Esophagus squamous epithelium (tissue), 5 donors: ENCODE results near the gene PTAR1. TPM values are rescaled to one million over a fixed set of nuclear protein-coding genes. Genes with fewer than 3 reads are reported as not detected.

Experiments
- DNase-seq: peaks from one replicate; lab custom pipeline; 2025; lab: John Stamatoyannopoulos, UW
- H3K27ac ChIP-seq, 4 donors: fragments of 200-600 bp; sonication (generic); one replicate each; pipeline ENCODE4 v1.5.1; 2016 to 2019; ENCODE audit warnings: mild to moderate bottlenecking in 1 of 4
- H3K27me3 ChIP-seq, 4 donors: fragments of 200-600 bp; sonication (generic); 1 replicate in 3 of 4; 2 replicates in 1 of 4; pipeline versions ENCODE4 v1.5.1 to v1.6.0; 2017 to 2021; ENCODE audit warnings: antibody characterized with exemption in 1 of 4
- H3K36me3 ChIP-seq, 3 donors: fragments of 200-600 bp; sonication (generic); one replicate each; pipeline ENCODE4 v1.5.1; 2016 to 2019
- H3K4me1 ChIP-seq, 3 donors: fragments of 200-600 bp; sonication (generic); one replicate each; pipeline ENCODE4 v1.5.1; 2017 to 2019
- H3K4me3 ChIP-seq, 4 donors: fragments of 200-600 bp; sonication (generic); 1 replicate in 3 of 4; 2 replicates in 1 of 4; pipeline ENCODE4 v1.5.1; 2016 to 2019; ENCODE audit warnings: mild to moderate bottlenecking in 2 of 4, moderate library complexity in 1 of 4
- H3K9me3 ChIP-seq, 3 donors: fragments of 200-600 bp; sonication (generic); one replicate each; pipeline ENCODE4 v1.5.1; 2016 to 2019
- POLR2A ChIP-seq, 4 donors: fragments of 450-650 bp; IDR thresholded peaks; one replicate each; pipeline ENCODE4 v1.6.1; 2017; ENCODE audit warnings: antibody characterized with exemption in 4 of 4, mild to moderate bottlenecking in 4 of 4, moderate library complexity in 3 of 4
- WGBS, 2 donors: methylation state at CpG; one replicate each; pipeline ENCODE4 v1.1.5; 2018; 5-methylcytosine and 5-hydroxymethylcytosine counted together
- intact Hi-C: fragments of 100-400 bp; cut with DNase I; formaldehyde crosslinking; loops from one replicate; pipeline ENCODE4 v1.15.0; 2022
- total RNA-seq, 4 donors: library from RNA; depleted of rRNA; stranded (reverse); fragments of >200 nt; gene quantifications; one replicate each; pipeline ENCODE4 v1.1.0, GENCODE V29; 2016
- TF ChIP-seq, protein P1 (sequence below), 6 experiments: fragments of 450-650 bp in 4 of 6; fragments of 200-600 bp in 2 of 6; sonication (generic) in 2 of 6; IDR thresholded peaks; one replicate each; pipeline ENCODE4 v1.5.1; 2016 to 2019; ENCODE audit warnings: antibody characterized with exemption in 6 of 6, mild to moderate bottlenecking in 4 of 6, moderate library complexity in 4 of 6
- donor health status: DM: yes; HTN: yes; CAD: no.

Gene PTAR1
- total RNA-seq, 4 donors from 2014 or later: 19.8 to 68.3 (median 33.8) TPM

DNA sequence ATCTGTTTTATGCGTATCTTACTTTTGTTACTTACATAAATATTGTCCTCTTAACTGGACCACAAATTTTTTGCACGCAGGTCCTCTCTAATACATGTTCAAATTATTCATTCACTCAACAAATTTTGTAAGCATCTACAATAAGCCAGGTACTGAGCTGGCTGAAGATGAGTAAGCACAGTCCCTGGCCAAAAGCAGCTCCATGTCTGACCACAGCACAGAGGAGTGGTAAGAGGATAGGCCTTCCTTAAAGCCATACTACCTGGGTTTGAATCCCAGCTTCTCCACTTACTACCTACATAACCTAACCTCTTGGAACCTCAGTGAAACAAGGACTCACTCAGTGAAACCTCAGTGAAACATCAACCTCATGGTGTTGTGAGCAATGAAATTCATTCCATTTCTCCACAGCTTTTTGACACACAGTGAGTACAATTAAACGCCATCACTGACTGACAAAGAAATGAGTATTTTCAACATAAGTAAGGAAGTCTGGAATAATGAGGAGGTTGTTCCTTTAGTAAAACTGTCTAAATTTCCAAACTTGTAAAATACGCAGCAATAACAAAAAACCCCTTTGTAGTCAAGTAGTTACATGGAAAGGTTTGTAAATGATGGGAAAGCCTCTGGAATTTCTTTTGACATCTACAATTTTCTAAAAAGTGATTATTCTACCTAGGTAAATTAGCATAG is 15.0 kb downstream of the PTAR1 start:
- intact Hi-C loops: loop anchor here (10.0 kb wide), 1 partner anchor 70 kb away; the partner anchor contains the start of gene APBA1
- WGBS, 2 donors: 94 to 99% methylated on average over 4 of the region's 4 CpGs
- Histone ChIP-seq H3K4me1 (no peaks in the 10 kb centered on the region), H3K4me3 (no peak overlapping the region), H3K27ac (no peak overlapping the region), H3K36me3 (peaks cover 4 to 71% (median 6%) of the 10 kb centered on the region in 3 donors), H3K27me3 (no peaks in the 10 kb centered on the region), H3K9me3 (no peaks in the 10 kb centered on the region)
- TF ChIP-seq, protein P1, sequence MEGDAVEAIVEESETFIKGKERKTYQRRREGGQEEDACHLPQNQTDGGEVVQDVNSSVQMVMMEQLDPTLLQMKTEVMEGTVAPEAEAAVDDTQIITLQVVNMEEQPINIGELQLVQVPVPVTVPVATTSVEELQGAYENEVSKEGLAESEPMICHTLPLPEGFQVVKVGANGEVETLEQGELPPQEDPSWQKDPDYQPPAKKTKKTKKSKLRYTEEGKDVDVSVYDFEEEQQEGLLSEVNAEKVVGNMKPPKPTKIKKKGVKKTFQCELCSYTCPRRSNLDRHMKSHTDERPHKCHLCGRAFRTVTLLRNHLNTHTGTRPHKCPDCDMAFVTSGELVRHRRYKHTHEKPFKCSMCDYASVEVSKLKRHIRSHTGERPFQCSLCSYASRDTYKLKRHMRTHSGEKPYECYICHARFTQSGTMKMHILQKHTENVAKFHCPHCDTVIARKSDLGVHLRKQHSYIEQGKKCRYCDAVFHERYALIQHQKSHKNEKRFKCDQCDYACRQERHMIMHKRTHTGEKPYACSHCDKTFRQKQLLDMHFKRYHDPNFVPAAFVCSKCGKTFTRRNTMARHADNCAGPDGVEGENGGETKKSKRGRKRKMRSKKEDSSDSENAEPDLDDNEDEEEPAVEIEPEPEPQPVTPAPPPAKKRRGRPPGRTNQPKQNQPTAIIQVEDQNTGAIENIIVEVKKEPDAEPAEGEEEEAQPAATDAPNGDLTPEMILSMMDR (IDR thresholded peaks at IDR 0.05): no peak
- no peak for TF ChIP-seq POLR2A (IDR thresholded peaks at IDR 0.05)
- no peak for DNase-seq

DNA sequence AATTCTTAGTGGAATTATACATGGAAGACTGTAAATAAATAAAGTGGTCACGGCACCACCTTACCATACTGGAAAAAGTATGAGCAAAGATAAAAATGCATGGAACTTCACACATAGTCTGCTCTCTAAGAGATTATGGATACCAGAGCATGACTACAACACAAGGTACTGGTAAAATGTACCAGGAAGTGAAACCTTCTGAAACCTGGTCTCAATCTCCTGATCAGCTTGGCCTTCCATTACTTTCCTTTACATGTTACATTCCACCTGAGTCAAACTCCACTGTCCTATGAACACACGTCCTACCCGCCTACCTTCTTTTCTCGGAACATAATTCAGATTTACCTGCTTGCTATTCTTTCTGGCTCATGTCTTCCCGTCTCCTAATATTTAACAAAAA is 15.9 kb downstream of the PTAR1 start:
- TF ChIP-seq, protein P1 (IDR thresholded peaks at IDR 0.05): no peak
- no peak for TF ChIP-seq POLR2A (IDR thresholded peaks at IDR 0.05)
- Histone ChIP-seq H3K4me1 (no peaks in the 10 kb centered on the region), H3K36me3 (peaks cover 4 to 66% (median 6%) of the 10 kb centered on the region in 3 donors), H3K4me3 (no peak overlapping the region), H3K9me3 (no peaks in the 10 kb centered on the region), H3K27ac (no peak overlapping the region), H3K27me3 (no peaks in the 10 kb centered on the region)
- 81 to 95% methylated on average over 5 of the region's 5 CpGs for WGBS, 2 donors
- DNase-seq: no peak
- intact Hi-C loops: loop anchor here (10.0 kb wide), 1 partner anchor 69 kb away; the partner anchor contains the start of gene APBA1

DNA sequence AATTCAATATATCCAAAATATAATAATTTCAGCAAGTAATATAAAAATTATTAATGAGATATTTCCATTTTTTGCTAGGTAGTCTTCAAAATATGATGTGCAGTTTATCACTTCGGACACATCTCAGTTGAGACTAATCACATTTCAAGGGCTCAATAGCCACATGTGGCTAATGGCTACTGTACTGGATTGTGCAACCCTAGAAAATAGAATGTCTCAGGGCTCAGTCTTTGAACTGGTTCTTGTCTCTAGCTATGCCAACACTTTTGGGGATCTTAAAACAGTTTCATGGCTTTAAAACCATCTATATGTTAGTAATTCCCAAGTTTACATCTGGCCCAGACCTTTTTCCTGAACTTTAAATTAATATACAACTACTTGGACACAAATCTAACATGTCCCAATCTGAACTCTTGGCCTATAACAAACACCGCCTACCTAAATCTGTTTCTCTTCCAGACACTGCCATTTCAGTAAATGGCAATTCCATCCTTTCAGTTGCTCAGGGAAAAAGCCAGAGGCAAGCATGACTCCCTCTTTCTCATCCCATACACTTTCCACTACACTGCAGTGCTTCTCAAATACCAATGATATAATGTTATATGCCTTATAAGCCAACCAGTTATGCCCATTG is 18.8 kb downstream of the PTAR1 start:
- Histone ChIP-seq H3K27me3 (no peaks in the 10 kb centered on the region), H3K27ac (no peak overlapping the region), H3K4me3 (no peak overlapping the region), H3K36me3 (peaks cover 0 to 66% (median 6%) of the 10 kb centered on the region in 3 donors), H3K4me1 (no peaks in the 10 kb centered on the region), H3K9me3 (no peaks in the 10 kb centered on the region)
- 94 to 98% methylated on average over 2 of the region's 2 CpGs for WGBS, 2 donors
- TF ChIP-seq, protein P1 (IDR thresholded peaks at IDR 0.05): no peak
- no peak for TF ChIP-seq POLR2A (IDR thresholded peaks at IDR 0.05)
- intact Hi-C loops: loop anchor here (10.0 kb wide), 1 partner anchor 66 kb away; the partner anchor contains the start of gene APBA1
- no peak for DNase-seq

DNA sequence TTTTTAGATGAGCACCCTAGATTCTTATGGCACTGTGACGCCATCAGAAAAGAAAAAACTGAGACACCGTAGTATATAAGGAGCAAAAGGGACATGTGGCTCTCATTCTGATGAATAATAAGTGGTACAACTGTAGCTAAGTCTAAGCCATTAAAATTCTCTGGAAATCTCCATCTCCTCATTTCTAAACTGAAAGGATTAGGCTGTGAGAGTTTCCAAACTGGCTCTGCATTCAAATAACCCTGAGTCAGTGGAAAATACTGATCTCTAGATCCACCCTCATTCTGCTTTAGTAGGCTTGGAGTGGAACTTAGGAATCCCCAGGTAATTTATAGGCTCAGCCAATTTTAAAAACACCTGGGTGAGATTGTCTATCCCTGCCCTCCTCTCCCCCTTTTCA is 28.5 kb downstream of the PTAR1 start:
- no peaks in the 10 kb centered on the region for H3K4me1 ChIP-seq
- H3K36me3 ChIP-seq: peaks cover 11 to 84% (median 13%) of the 10 kb centered on the region in 3 donors
- H3K9me3 ChIP-seq: no peaks in the 10 kb centered on the region
- intact Hi-C loops: no loop called here
- H3K27ac ChIP-seq: no peak overlapping the region
- 93 to 97% methylated on average over 2 of the region's 2 CpGs for WGBS, 2 donors
- no peaks in the 10 kb centered on the region for H3K27me3 ChIP-seq
- TF ChIP-seq, protein P1 (IDR thresholded peaks at IDR 0.05): no peak
- no peak for TF ChIP-seq POLR2A (IDR thresholded peaks at IDR 0.05)
- DNase-seq: no peak
- H3K4me3 ChIP-seq: no peak overlapping the region

DNA sequence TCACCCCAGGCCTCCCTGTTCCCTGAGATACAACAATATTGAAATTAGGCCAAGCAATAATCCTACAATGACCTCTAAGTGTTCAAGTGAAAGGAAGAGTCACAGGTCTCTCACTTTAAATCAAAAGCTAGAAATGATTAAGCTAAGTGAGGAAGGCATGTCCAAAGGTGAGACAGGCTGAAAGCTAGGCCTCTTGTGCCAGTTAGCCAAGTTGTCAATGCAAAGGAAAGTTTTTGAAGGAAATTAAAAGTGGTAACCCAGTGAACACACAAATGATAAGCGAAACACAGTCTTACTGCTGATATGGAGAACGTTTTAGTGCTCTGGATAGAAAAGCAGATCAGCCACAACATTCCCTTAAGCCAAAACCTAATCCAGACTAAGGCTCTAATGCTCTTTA is 39.8 kb downstream of the PTAR1 start:
- H3K27me3 ChIP-seq: no peaks in the 10 kb centered on the region
- H3K4me3 ChIP-seq: no peak overlapping the region
- TF ChIP-seq, protein P1 (IDR thresholded peaks at IDR 0.05): no peak
- no peak for TF ChIP-seq POLR2A (IDR thresholded peaks at IDR 0.05)
- DNase-seq: no peak
- H3K9me3 ChIP-seq: no peaks in the 10 kb centered on the region
- intact Hi-C loops: no loop called here
- H3K4me1 ChIP-seq: peaks cover 0 to 9% (median 0%) of the 10 kb centered on the region in 3 donors
- H3K27ac ChIP-seq: no peak overlapping the region
- peaks cover 0 to 77% (median 10%) of the 10 kb centered on the region in 3 donors for H3K36me3 ChIP-seq
- 93 to 100% methylated on average over 1 to 2 of the region's 2 CpGs for WGBS, 2 donors
